ENCODE data around the gene FAM83G.
"Not testable (repeated sequence)": the region's sequence is repeated elsewhere in the genome, so short reads cannot be mapped to it uniquely, and the experiment has no call there.

The FAM83G gene

DNA sequence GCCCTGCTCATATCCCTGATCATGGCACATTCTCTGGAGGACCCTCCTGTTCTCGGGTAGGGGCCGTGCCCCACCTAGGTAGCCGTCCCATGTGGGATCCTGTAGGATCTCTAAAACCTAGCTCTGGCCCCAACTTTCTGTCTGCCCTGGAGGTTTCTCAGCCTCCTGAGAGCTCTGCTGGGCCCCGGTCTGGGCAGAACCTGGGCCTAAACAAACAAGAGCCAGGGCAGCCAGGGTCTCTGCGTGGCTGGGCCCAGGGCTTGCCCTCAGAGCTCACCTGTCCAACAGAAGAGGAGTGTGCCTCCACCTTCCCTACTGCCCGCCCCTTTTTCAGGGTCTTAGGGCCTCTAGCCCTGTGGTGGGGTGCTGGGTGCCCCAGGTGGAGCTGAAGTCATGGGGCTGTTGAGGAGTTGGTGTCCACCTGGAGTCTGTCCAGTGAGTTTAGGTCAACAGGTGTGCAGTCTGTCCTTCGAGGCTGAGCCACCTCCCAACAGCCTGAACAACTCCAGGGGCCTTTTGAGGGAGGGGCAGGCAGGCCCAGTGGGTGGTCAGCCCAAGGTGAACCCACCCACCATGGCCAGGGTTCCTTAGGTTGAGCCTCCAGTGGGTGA, 16.6 kb upstream of the FAM83G start:
- H3K9ac ChIP-seq (ENCODE audit: low read depth, low read length); H3K9me3 ChIP-seq (replicated peaks; ENCODE audit: low read length); H3K36me3 ChIP-seq (ENCODE audit: insufficient read depth, low read length); H3K4me2 ChIP-seq (ENCODE audit: low read length); H3K4me3 ChIP-seq (ENCODE audit: low read length); H3K4me1 ChIP-seq (ENCODE audit: control insufficient read depth, insufficient read depth, low read length): not testable (repeated sequence)
- peaks cover 15% of the 10 kb centered on the region for H3K27me3 ChIP-seq (ENCODE audit: control insufficient read depth, insufficient read depth, low read length)

GRCh38 chr17:19020016-19020415, 15.5 kb upstream of the FAM83G start:
- Histone ChIP-seq H3K4me1 (ENCODE audit: control insufficient read depth, insufficient read depth, low read length) (no peaks in the 10 kb centered on the region), H3K9me3 (replicated peaks; ENCODE audit: low read length) (no peaks in the 10 kb centered on the region), H3K4me3 (ENCODE audit: low read length) (no peak overlapping the region), H3K27me3 (ENCODE audit: control insufficient read depth, insufficient read depth, low read length) (peaks cover 18% of the 10 kb centered on the region), H3K4me2 (ENCODE audit: low read length) (no peak overlapping the region), H3K9ac (ENCODE audit: low read depth, low read length) (no peak overlapping the region), H3K36me3 (ENCODE audit: insufficient read depth, low read length) (no peaks in the 10 kb centered on the region)

DNA sequence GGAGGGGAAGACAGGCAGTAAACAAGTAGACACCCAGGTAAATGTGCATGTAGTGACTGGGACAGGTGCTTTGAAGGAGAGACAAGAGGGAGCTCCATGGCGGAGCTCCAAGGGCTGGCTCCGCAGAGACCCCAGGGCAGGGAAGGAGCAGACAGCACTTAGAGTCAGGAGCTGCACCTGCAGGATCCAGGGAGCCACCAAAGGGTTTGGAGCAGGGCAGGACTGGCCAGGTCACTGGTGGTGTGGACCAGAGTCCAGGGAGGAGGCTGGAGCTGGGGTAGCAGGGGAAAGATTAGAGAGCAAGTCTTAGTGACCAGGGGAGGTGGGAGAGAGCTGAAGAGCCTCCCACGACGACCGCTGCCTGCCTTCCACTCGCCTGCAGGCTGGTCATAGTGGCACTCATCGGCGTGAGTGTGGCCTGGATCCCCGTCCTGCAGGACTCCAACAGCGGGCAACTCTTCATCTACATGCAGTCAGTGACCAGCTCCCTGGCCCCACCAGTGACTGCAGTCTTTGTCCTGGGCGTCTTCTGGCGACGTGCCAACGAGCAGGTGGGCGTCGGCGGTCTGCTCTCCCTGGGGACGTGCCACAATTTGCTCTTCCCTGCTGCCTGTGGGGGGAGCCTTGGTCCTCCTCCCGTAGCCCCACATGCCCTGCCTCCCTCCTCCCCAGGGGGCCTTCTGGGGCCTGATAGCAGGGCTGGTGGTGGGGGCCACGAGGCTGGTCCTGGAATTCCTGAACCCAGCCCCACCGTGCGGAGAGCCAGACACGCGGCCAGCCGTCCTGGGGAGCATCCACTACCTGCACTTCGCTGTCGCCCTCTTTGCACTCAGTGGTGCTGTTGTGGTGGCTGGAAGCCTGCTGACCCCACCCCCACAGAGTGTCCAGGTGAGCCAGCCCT, 14.7 kb upstream of the FAM83G start:
- no peaks in the 10 kb centered on the region for H3K36me3 ChIP-seq (ENCODE audit: insufficient read depth, low read length)
- H3K27me3 ChIP-seq (ENCODE audit: control insufficient read depth, insufficient read depth, low read length), result peaks cover 18% of the 10 kb centered on the region
- H3K9ac ChIP-seq (ENCODE audit: low read depth, low read length), result no peak overlapping the region
- H3K4me1 ChIP-seq (ENCODE audit: control insufficient read depth, insufficient read depth, low read length), result no peaks in the 10 kb centered on the region
- no peak overlapping the region for H3K4me3 ChIP-seq (ENCODE audit: low read length)
- H3K9me3 ChIP-seq (replicated peaks; ENCODE audit: low read length), result no peaks in the 10 kb centered on the region
- no peak overlapping the region for H3K4me2 ChIP-seq (ENCODE audit: low read length)

DNA sequence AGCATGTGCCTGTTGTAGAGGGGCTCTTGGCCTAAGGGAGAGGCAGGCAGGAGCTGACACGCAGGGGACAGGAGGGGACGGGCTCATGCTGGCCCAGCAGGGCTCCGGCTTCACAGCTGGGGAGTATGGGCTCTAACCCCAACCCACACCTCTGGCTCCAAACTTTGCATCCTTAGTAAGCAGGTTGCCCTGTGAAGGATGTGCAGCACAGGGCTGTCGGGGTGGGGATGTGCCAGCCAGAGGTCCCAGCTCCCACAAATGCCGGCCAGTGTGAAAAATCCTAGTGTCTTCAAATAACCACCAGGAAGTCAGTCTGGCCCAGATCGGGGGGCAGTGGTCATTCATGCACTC, 14.0 kb upstream of the FAM83G start:
- peaks cover 18% of the 10 kb centered on the region for H3K27me3 ChIP-seq (ENCODE audit: control insufficient read depth, insufficient read depth, low read length)
- no peaks in the 10 kb centered on the region for H3K9me3 ChIP-seq (replicated peaks; ENCODE audit: low read length)
- H3K36me3 ChIP-seq (ENCODE audit: insufficient read depth, low read length), result no peaks in the 10 kb centered on the region
- no peak overlapping the region for H3K4me3 ChIP-seq (ENCODE audit: low read length)
- no peak overlapping the region for H3K4me2 ChIP-seq (ENCODE audit: low read length)
- no peaks in the 10 kb centered on the region for H3K4me1 ChIP-seq (ENCODE audit: control insufficient read depth, insufficient read depth, low read length)
- no peak overlapping the region for H3K9ac ChIP-seq (ENCODE audit: low read depth, low read length)

DNA sequence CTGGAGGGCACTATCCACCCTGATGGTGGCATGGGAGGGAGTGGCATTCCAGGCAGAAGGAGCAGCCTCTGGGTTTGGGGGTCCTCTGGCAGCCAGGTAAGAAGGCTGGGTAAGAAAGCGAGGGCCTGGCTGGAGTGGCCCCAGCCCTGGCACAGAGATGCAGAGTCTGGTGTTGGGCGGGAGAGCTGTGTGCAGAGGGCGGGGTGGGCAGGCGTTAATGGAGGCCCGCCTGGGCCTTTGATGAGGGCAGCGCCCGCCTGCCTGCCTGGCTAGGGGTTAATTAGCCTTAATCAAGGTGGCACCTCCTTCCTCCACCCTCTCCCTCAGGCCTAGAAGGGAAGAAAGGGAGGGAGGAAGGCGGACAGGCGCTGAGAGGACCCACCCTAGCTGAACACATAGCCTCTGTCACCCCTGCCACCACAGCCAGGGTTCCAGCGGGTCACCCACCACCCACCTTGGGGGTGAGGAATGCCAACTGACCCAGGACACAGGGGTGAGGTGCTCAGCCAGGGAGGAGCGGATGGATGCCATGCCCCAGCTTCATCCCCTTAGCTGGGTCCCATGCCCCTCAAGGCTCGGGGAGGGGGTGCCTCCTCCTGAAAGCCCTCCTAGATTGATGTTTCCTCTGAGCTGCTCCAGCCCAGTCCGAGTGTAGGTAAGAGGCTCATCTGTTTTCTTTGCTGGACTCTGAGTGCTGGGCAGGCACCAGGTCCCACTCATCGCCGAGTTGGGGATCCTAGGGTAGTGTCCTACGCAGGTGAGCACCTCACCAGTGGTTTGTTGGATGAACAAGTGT, 13.4 kb upstream of the FAM83G start:
- no peak overlapping the region for H3K9ac ChIP-seq (ENCODE audit: low read depth, low read length)
- no peak overlapping the region for H3K4me3 ChIP-seq (ENCODE audit: low read length)
- no peaks in the 10 kb centered on the region for H3K36me3 ChIP-seq (ENCODE audit: insufficient read depth, low read length)
- H3K9me3 ChIP-seq (replicated peaks; ENCODE audit: low read length), result no peaks in the 10 kb centered on the region
- H3K27me3 ChIP-seq (ENCODE audit: control insufficient read depth, insufficient read depth, low read length), result peaks cover 18% of the 10 kb centered on the region
- no peaks in the 10 kb centered on the region for H3K4me1 ChIP-seq (ENCODE audit: control insufficient read depth, insufficient read depth, low read length)
- no peak overlapping the region for H3K4me2 ChIP-seq (ENCODE audit: low read length)

GRCh38 chr17:19017401-19017800, 12.8 kb upstream of the FAM83G start:
- no peak overlapping the region for H3K4me3 ChIP-seq (ENCODE audit: low read length)

GRCh38 chr17:19016881-19017280, 12.3 kb upstream of the FAM83G start:
- Histone ChIP-seq H3K4me1 (ENCODE audit: control insufficient read depth, insufficient read depth, low read length) (no peaks in the 10 kb centered on the region), H3K4me2 (ENCODE audit: low read length) (no peak overlapping the region), H3K9me3 (replicated peaks; ENCODE audit: low read length) (no peaks in the 10 kb centered on the region), H3K4me3 (ENCODE audit: low read length) (no peak overlapping the region), H3K9ac (ENCODE audit: low read depth, low read length) (no peak overlapping the region), H3K36me3 (ENCODE audit: insufficient read depth, low read length) (no peaks in the 10 kb centered on the region), H3K27me3 (ENCODE audit: control insufficient read depth, insufficient read depth, low read length) (peaks cover 18% of the 10 kb centered on the region)

More at GRCh38 chr17:19017401-19017800, 12.8 kb upstream of the FAM83G start:
- Histone ChIP-seq H3K27me3 (ENCODE audit: control insufficient read depth, insufficient read depth, low read length) (peaks cover 18% of the 10 kb centered on the region), H3K9ac (ENCODE audit: low read depth, low read length) (no peak overlapping the region), H3K9me3 (replicated peaks; ENCODE audit: low read length) (no peaks in the 10 kb centered on the region), H3K4me2 (ENCODE audit: low read length) (no peak overlapping the region), H3K36me3 (ENCODE audit: insufficient read depth, low read length) (no peaks in the 10 kb centered on the region), H3K4me1 (ENCODE audit: control insufficient read depth, insufficient read depth, low read length) (no peaks in the 10 kb centered on the region)

DNA sequence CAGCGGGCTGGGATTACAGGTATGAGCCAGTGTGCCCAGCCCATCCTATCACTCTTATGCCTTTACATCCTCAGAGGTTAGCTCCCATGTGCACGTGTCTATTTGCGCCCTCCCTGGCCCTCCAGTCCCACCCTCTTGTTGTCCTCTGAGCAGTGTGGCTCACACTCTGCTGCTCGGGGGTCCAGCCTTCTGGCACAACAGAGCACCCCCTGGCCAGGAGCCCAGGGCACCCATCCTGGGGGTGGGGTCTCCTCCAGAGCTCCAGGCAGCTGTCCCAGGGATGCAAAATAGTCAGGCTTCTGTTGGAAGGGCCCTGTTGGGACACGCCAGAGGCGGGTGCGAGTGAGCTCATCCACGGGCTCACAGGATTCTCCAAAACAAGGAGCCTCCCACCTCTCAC, 11.7 kb upstream of the FAM83G start:
- Histone ChIP-seq H3K4me2 (ENCODE audit: low read length) (no peak overlapping the region), H3K9ac (ENCODE audit: low read depth, low read length) (no peak overlapping the region), H3K9me3 (replicated peaks; ENCODE audit: low read length) (no peaks in the 10 kb centered on the region), H3K27me3 (ENCODE audit: control insufficient read depth, insufficient read depth, low read length) (peaks cover 18% of the 10 kb centered on the region), H3K4me1 (ENCODE audit: control insufficient read depth, insufficient read depth, low read length) (peaks cover 1% of the 10 kb centered on the region), H3K36me3 (ENCODE audit: insufficient read depth, low read length) (no peaks in the 10 kb centered on the region), H3K4me3 (ENCODE audit: low read length) (no peak overlapping the region)

DNA sequence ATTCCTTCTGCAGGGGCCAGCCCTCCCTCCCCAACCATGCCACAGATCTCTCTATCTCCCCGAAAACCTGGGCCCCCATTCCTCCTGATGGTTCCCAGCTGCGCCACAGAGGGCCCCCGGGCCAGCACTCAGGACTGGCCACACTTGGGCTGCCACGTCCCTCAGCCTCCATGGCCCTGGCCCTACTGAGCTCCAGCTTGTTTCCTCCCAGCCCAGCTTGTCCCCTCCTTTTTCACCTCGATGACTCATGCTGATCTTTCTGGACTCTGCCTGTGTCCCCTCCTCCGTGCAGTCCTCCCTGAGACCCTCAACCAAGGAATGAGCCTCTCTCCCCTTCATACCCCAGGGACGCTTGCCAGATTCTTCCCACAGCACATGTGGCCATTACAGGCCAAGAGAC, 10.9 kb upstream of the FAM83G start:
- Histone ChIP-seq H3K4me3 (ENCODE audit: low read length) (no peak overlapping the region), H3K36me3 (ENCODE audit: insufficient read depth, low read length) (no peaks in the 10 kb centered on the region), H3K4me2 (ENCODE audit: low read length) (no peak overlapping the region), H3K9ac (ENCODE audit: low read depth, low read length) (no peak overlapping the region), H3K4me1 (ENCODE audit: control insufficient read depth, insufficient read depth, low read length) (peaks cover 5% of the 10 kb centered on the region), H3K9me3 (replicated peaks; ENCODE audit: low read length) (no peaks in the 10 kb centered on the region), H3K27me3 (ENCODE audit: control insufficient read depth, insufficient read depth, low read length) (peaks cover 18% of the 10 kb centered on the region)

DNA sequence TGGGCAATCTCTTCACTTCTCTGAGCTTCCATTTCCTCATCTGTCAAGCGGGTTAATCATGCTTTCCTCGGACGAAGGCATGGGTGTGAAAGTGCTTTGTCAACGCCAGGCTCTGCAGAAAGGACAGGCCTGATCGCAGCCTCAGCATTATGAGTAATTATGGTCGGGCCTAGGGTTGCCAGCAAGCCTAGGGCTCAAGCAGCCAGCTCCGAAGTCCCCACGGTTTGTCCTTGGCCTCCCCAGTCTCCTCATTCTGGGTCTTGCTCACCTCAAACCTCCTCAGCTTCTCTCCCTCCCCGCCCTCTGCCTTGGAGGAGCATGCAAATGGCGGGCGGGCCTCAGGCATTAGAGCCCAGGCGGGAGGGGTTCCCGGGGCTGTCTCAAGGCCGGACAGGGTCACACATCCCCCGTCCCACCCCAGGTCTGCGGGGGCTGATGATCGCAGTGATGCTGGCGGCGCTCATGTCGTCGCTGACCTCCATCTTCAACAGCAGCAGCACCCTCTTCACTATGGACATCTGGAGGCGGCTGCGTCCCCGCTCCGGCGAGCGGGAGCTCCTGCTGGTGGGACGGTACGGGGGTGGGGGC, 10.2 kb upstream of the FAM83G start:
- no peak overlapping the region for H3K9ac ChIP-seq (ENCODE audit: low read depth, low read length)
- no peaks in the 10 kb centered on the region for H3K36me3 ChIP-seq (ENCODE audit: insufficient read depth, low read length)
- H3K4me2 ChIP-seq (ENCODE audit: low read length), result no peak overlapping the region
- no peaks in the 10 kb centered on the region for H3K9me3 ChIP-seq (replicated peaks; ENCODE audit: low read length)
- H3K4me1 ChIP-seq (ENCODE audit: control insufficient read depth, insufficient read depth, low read length), result peaks cover 5% of the 10 kb centered on the region
- no peak overlapping the region for H3K4me3 ChIP-seq (ENCODE audit: low read length)
- peaks cover 18% of the 10 kb centered on the region for H3K27me3 ChIP-seq (ENCODE audit: control insufficient read depth, insufficient read depth, low read length)
